Measurements from ENCODE around the gene ADPRS. TPM values are rescaled to one million over a fixed set of nuclear protein-coding genes. Genes with fewer than 3 reads are reported as not detected.

ADPRS gene
- total and polyA plus RNA-seq, 2 donors (not counting 1 experiment from before 2014, with no cell fraction given) = 25.3 to 30.9 TPM

DNA sequence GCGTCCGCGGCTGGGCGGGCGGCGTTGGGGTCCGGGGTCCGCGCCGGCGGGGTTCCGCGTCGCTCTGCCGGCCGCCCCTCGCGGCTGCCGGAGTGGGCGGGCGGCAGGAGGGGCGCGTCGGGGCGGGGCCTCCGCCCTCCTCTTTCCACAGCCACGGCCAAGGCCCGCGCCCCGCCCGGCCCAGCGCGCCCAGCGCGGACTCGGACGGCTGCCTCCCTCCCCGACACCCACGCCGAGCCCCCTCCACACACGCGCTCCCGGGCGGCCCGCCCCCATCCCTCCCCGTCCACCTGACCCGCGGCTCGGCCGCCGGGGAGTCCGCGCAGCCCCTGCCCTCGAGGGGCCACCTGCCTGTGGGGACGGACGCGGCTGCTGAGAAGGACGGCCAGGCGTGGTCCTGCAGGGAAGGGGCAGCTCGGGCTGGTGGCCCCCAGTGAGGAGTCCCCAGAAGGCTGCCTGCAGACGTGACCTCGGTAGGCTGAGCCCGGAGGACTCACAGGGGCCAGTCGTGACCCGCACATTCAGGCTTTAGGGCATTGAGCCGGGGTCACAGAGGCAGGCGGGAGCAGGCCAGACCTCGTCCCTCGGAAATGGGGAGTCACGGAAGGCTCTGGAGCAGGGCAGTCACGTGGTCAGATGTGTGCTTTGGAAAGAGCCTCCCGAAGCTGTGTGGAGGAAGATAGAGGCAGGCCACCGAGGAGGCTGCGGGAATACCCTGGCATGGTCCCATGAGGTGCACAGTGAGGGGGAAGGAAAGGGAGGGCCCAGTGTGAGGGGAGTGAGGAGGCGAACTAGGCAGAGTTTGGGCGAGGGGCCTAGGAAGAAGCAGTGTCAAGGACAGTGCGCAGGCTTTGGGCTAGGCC lies 36.7 kb downstream of the ADPRS start, which contains the start of gene COL8A2:
Gene COL8A2, minus strand, starts transcription at position 94 of the 863 bp plus-strand sequence. CDS start 24,980 bp downstream, outside the sequence.
- H3K9me3 ChIP-seq (ENCODE audit: control insufficient read depth, insufficient read depth, low read depth, low read length) = no peaks in the 10 kb centered on the region
- no peak for DNase-seq (ENCODE audit: low read depth in 2 of 2)
- no peaks in the 10 kb centered on the region for H4K20me1 ChIP-seq (ENCODE audit: control insufficient read depth, extremely low read depth, insufficient read depth, low read length)
- no peaks in the 10 kb centered on the region for H3K79me2 ChIP-seq (ENCODE audit: control insufficient read depth, insufficient read depth, low read length)
- no peaks in the 10 kb centered on the region for H3K4me1 ChIP-seq (ENCODE audit: control insufficient read depth, extremely low read depth, insufficient read depth, low read length)
- H2AFZ ChIP-seq (ENCODE audit: low read length) = peak within 1 kb of the TSS; percentile 39
- H3K36me3 ChIP-seq (ENCODE audit: control insufficient read depth, insufficient read depth, low read length) = no peaks in the 10 kb centered on the region
- peaks cover 3% of the 10 kb centered on the region for H3K27me3 ChIP-seq (ENCODE audit: control insufficient read depth, insufficient read depth, low read length)
- peak within 1 kb of the TSS in 1 of 4 experiments; percentile 41 for H3K4me3 ChIP-seq (replicated peaks in 1 of 4; ENCODE audit: control extremely low read depth in 1 of 4, insufficient read depth in 1 of 4, low read depth in 3 of 4, low read length in 4 of 4)
- peak within 1 kb of the TSS; percentile 25 for H3K4me2 ChIP-seq (ENCODE audit: extremely low read depth, insufficient read depth, low read length)
- no peak within 1 kb of the TSS for H3K27ac ChIP-seq (ENCODE audit: insufficient read depth, low read length)
- H3K9ac ChIP-seq (ENCODE audit: insufficient read depth, low read length) = no peak within 1 kb of the TSS
- TF ChIP-seq, protein P1, sequence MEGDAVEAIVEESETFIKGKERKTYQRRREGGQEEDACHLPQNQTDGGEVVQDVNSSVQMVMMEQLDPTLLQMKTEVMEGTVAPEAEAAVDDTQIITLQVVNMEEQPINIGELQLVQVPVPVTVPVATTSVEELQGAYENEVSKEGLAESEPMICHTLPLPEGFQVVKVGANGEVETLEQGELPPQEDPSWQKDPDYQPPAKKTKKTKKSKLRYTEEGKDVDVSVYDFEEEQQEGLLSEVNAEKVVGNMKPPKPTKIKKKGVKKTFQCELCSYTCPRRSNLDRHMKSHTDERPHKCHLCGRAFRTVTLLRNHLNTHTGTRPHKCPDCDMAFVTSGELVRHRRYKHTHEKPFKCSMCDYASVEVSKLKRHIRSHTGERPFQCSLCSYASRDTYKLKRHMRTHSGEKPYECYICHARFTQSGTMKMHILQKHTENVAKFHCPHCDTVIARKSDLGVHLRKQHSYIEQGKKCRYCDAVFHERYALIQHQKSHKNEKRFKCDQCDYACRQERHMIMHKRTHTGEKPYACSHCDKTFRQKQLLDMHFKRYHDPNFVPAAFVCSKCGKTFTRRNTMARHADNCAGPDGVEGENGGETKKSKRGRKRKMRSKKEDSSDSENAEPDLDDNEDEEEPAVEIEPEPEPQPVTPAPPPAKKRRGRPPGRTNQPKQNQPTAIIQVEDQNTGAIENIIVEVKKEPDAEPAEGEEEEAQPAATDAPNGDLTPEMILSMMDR (conservative IDR thresholded peaks at IDR 0.05 in 1 of 2, IDR thresholded peaks at IDR 0.05 in 1 of 2; ENCODE audit: low read depth in 1 of 2, low read length in 2 of 2) = no peak
- peak; percentile 53 for TF ChIP-seq EZH2 (IDR thresholded peaks at IDR 0.05; ENCODE audit: low read length, missing control alignments)

DNA sequence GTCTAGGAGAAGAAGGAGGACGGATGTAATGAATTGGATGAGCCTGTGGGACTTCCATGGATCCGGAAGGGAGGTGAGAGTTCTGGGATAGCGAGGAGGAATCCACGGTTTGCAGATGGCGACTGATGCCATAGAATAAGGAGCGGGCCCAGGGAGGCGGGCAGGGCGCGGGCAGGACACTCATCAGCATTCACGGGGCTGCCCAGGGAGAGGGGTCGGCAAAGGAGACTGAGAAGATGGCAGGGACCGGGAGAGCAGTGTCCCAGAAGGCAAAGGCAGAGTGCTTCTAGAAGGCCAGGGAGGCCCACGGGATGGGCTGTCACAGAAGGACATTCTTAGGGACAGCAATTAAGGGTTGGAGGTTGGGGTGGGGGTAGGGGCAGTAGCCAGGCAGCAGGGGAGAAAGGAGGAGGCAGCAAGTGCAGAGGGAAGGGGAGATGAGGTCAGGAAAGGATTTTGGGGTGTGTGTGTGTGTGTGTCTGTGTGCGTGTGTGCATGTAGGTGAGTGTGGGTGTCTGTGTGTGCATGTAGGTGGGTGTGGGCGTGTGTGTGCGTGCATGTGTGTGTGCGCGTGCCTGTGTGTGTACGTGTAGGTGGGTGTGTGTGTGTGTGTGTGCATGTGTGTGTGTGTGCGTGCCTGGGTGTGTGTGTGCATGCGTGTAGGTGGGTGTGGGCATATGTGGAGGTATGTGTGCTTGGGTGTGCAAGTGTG lies 37.5 kb downstream of the ADPRS start:
- no peak for DNase-seq (ENCODE audit: low read depth in 2 of 2)
- no peaks in the 10 kb centered on the region for H3K36me3 ChIP-seq (ENCODE audit: control insufficient read depth, insufficient read depth, low read length)
- H2AFZ ChIP-seq (ENCODE audit: low read length) = no peak overlapping the region
- no peaks in the 10 kb centered on the region for H3K79me2 ChIP-seq (ENCODE audit: control insufficient read depth, insufficient read depth, low read length)
- H4K20me1 ChIP-seq (ENCODE audit: control insufficient read depth, extremely low read depth, insufficient read depth, low read length) = no peaks in the 10 kb centered on the region
- no peak overlapping the region for H3K4me3 ChIP-seq (replicated peaks in 1 of 4; ENCODE audit: control extremely low read depth in 1 of 4, insufficient read depth in 1 of 4, low read depth in 3 of 4, low read length in 4 of 4)
- H3K27me3 ChIP-seq (ENCODE audit: control insufficient read depth, insufficient read depth, low read length) = peaks cover 3% of the 10 kb centered on the region
- no peaks in the 10 kb centered on the region for H3K9me3 ChIP-seq (ENCODE audit: control insufficient read depth, insufficient read depth, low read depth, low read length)
- TF ChIP-seq EZH2 (IDR thresholded peaks at IDR 0.05; ENCODE audit: low read length, missing control alignments) = no peak
- TF ChIP-seq, protein P1 (conservative IDR thresholded peaks at IDR 0.05 in 1 of 2, IDR thresholded peaks at IDR 0.05 in 1 of 2; ENCODE audit: low read depth in 1 of 2, low read length in 2 of 2) = no peak
- H3K4me2 ChIP-seq (ENCODE audit: extremely low read depth, insufficient read depth, low read length) = no peak overlapping the region
- H3K27ac ChIP-seq (ENCODE audit: insufficient read depth, low read length) = no peak overlapping the region
- H3K9ac ChIP-seq (ENCODE audit: insufficient read depth, low read length) = no peak overlapping the region
- no peaks in the 10 kb centered on the region for H3K4me1 ChIP-seq (ENCODE audit: control insufficient read depth, extremely low read depth, insufficient read depth, low read length)

DNA sequence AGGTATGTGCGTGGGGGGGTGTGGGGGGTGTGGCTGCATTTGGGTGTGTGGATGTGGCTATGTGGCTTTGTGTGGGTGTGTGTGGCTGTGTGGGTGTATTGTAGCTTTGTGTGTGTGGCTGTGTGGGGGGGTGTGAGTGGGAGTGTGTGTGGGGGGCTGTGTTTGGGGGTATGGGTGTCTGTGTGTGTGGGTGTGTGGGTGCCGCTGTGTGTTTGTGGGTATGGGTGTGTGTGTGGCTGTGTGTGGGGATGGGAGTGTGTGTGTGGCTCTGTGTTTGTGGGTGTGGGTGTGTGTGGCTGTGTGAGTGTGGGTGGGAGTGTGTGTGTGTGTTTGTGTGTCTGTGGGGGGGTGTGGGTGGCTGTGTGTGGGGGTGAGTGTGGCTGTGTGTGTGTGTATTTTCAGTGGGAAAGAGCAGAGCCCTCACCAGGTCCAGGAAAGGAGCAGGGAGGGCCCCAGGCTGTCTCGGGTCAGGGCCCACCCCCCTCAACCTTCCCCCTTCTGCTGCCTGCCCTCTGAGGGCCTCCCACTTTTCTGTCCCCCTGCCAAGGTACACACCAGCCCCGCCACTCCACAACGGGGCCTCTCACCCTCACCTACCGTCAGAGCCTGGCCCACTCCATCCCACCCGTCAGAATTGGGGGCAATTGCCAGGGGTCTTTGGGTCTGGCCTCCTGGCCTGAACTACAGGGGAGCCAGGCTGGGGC lies 38.3 kb downstream of the ADPRS start:
- Histone ChIP-seq H3K4me3 (replicated peaks in 1 of 4; ENCODE audit: control extremely low read depth in 1 of 4, insufficient read depth in 1 of 4, low read depth in 3 of 4, low read length in 4 of 4) (no peak overlapping the region), H3K27ac (ENCODE audit: insufficient read depth, low read length) (no peak overlapping the region), H2AFZ (ENCODE audit: low read length) (no peak overlapping the region), H3K27me3 (ENCODE audit: control insufficient read depth, insufficient read depth, low read length) (peaks cover 3% of the 10 kb centered on the region), H3K4me2 (ENCODE audit: extremely low read depth, insufficient read depth, low read length) (no peak overlapping the region), H4K20me1 (ENCODE audit: control insufficient read depth, extremely low read depth, insufficient read depth, low read length) (no peaks in the 10 kb centered on the region), H3K79me2 (ENCODE audit: control insufficient read depth, insufficient read depth, low read length) (no peaks in the 10 kb centered on the region), H3K36me3 (ENCODE audit: control insufficient read depth, insufficient read depth, low read length) (no peaks in the 10 kb centered on the region), H3K9me3 (ENCODE audit: control insufficient read depth, insufficient read depth, low read depth, low read length) (no peaks in the 10 kb centered on the region), H3K4me1 (ENCODE audit: control insufficient read depth, extremely low read depth, insufficient read depth, low read length) (no peaks in the 10 kb centered on the region), H3K9ac (ENCODE audit: insufficient read depth, low read length) (no peak overlapping the region)
- DNase-seq (ENCODE audit: low read depth in 2 of 2) = no peak
- no peak for TF ChIP-seq EZH2 (IDR thresholded peaks at IDR 0.05; ENCODE audit: low read length, missing control alignments)
- TF ChIP-seq, protein P1 (conservative IDR thresholded peaks at IDR 0.05 in 1 of 2, IDR thresholded peaks at IDR 0.05 in 1 of 2; ENCODE audit: low read depth in 1 of 2, low read length in 2 of 2) = no peak
